ENCODE measurements around the gene NSUN2. TPM values are rescaled to one million over a fixed set of nuclear protein-coding genes. Genes with fewer than 3 reads are reported as not detected.

Gene NSUN2
- polyA plus RNA-seq, 1 experiment: 31.2 TPM

DNA sequence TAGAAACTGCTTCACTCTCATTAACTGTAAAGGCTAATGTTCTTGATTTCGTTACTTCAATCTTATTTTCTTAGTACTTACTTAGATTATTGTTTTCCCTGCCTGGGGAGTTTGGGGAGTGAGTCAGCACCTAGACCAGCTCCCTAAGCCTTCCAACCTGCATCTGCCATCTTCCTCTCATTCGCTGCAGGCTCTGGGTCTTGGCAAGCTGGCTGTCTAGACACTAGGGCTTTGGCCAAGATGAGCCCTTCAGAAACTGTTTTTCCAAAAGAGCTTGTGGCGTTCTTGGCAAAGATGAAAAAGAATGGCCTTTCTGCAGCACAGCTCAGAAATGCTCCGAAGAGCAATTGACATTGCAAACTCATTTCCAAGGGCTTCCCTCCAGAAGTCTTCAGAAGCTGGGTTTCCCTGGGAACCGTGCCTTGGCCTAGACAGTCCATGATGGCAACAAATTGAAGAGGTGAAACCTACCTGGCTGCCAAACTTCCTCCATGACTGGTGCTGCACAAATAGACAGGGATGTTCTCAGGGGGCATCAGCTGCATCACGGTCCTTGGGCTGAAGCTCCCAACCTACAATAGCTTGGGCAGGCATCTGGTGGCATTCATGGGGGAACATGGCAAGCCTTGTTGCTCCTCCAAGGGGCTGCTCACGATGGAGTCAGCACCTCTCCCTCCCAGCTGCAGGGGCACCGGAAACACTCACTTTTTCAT is 76.6 kb downstream of the NSUN2 start:
- H3K27me3 ChIP-seq (ENCODE audit: control insufficient read depth, insufficient read depth, low read length): no peaks in the 10 kb centered on the region

DNA sequence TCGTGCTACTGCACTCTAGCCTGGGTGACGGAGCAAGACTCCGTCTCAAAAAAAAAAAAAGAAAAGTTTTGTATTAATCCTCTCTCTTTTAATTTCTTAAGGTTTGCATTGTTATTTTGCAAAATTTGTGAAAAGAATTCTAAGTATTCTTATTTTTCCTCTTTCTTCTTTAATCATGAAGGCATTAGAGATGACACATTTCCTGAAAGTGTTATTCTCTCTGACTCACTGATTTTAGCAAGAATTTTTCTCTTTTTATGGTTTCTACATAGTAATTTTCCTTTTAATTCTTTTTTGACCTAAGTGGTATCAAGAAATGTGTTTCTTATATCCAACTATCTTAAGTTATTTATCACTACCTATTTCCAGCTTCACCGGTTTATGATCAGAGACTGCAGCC is 78.0 kb downstream of the NSUN2 start:
- POLR2A ChIA-PET: no interaction called here
- TF ChIP-seq, protein P1, sequence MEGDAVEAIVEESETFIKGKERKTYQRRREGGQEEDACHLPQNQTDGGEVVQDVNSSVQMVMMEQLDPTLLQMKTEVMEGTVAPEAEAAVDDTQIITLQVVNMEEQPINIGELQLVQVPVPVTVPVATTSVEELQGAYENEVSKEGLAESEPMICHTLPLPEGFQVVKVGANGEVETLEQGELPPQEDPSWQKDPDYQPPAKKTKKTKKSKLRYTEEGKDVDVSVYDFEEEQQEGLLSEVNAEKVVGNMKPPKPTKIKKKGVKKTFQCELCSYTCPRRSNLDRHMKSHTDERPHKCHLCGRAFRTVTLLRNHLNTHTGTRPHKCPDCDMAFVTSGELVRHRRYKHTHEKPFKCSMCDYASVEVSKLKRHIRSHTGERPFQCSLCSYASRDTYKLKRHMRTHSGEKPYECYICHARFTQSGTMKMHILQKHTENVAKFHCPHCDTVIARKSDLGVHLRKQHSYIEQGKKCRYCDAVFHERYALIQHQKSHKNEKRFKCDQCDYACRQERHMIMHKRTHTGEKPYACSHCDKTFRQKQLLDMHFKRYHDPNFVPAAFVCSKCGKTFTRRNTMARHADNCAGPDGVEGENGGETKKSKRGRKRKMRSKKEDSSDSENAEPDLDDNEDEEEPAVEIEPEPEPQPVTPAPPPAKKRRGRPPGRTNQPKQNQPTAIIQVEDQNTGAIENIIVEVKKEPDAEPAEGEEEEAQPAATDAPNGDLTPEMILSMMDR (IDR thresholded peaks at IDR 0.05; ENCODE audit: insufficient read depth, low read depth, low read length): no peak
- Histone ChIP-seq H3K36me3 (ENCODE audit: control insufficient read depth, insufficient read depth, low read length) (no peaks in the 10 kb centered on the region), H3K4me3 (ENCODE audit: low read depth, low read length) (no peak overlapping the region), H3K27me3 (ENCODE audit: control insufficient read depth, insufficient read depth, low read length) (no peaks in the 10 kb centered on the region)
- CTCF ChIA-PET: no interaction called here
- no peak for DNase-seq (ENCODE audit: low read depth)

More for the DNA sequence above, 76.6 kb downstream of the NSUN2 start:
- TF ChIP-seq, protein P1 (IDR thresholded peaks at IDR 0.05; ENCODE audit: insufficient read depth, low read depth, low read length): no peak
- no peaks in the 10 kb centered on the region for H3K36me3 ChIP-seq (ENCODE audit: control insufficient read depth, insufficient read depth, low read length)
- ChIA-PET CTCF (no interaction called here), POLR2A (no interaction called here)
- H3K4me3 ChIP-seq (ENCODE audit: low read depth, low read length): no peak overlapping the region
- no peak for DNase-seq (ENCODE audit: low read depth)

DNA sequence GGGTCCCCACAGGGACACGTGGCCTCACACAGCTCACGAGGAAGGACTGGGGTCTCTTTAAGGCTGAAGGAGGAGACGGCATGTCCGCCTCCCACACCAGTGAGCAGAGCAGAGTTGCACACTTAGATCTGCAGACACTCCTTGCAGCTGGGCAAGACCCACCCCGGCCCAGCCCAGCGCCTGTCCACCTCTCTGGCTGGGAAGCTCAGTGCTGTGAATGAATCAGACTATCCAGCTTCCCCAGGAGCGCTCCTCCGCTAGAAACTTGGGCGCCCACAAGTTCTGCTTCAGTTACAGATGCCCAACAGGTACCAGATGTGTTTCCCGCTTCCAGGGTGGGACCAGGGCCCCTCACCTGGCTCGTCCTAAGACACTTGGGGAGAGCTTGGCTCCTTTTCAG is 78.9 kb downstream of the NSUN2 start:
- H3K36me3 ChIP-seq (ENCODE audit: control insufficient read depth, insufficient read depth, low read length): no peaks in the 10 kb centered on the region
- DNase-seq (ENCODE audit: low read depth): no peak
- ChIA-PET POLR2A (no interaction called here), CTCF (no interaction called here)
- H3K4me3 ChIP-seq (ENCODE audit: low read depth, low read length): no peak overlapping the region
- TF ChIP-seq, protein P1 (IDR thresholded peaks at IDR 0.05; ENCODE audit: insufficient read depth, low read depth, low read length): no peak
- no peaks in the 10 kb centered on the region for H3K27me3 ChIP-seq (ENCODE audit: control insufficient read depth, insufficient read depth, low read length)

DNA sequence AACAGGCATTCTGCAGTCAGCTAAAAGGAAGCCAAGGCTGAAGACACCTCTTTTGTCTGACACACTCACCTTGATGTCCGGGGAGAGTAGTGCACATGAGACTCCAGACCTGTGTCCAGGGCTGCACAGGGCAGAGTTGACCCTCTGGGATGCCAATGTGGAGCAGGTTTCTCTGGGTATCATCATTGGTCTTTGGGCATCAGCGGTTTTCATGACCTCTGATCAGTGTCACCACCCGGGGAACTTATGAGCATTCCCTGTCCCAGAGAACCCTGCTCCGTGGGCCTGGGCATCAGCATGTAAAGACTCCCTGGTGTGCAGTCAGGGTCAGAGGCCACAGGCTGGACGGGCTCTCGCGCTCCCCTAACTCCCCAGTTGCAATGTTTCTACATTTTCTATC is 80.2 kb downstream of the NSUN2 start:
- Histone ChIP-seq H3K36me3 (ENCODE audit: control insufficient read depth, insufficient read depth, low read length) (no peaks in the 10 kb centered on the region), H3K27me3 (ENCODE audit: control insufficient read depth, insufficient read depth, low read length) (no peaks in the 10 kb centered on the region), H3K4me3 (ENCODE audit: low read depth, low read length) (no peak overlapping the region)
- DNase-seq (ENCODE audit: low read depth): no peak
- TF ChIP-seq, protein P1 (IDR thresholded peaks at IDR 0.05; ENCODE audit: insufficient read depth, low read depth, low read length): no peak
- CTCF ChIA-PET: interaction anchor here (0.6 kb wide), 1 partner anchor 67 kb away, joined by 3 read pairs; no protein-coding TSS in a partner anchor
- POLR2A ChIA-PET: no interaction called here

DNA sequence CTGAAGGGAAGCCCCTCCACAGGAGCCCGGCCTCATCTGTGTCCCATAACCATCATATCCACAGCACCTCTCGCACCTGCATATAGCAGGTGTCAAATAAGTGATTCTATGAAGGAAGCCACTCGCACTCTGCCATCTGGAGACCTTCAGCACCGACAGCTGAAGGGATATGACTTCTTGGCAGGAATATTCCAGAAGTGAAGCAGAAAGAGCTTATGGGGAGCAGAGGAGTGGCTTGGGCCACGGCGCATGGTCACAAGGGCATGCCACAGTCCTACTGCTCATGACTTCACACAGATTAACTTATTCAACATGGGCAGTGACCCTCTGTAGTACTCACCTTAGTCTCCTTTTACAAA is 80.9 kb downstream of the NSUN2 start:
- H3K36me3 ChIP-seq (ENCODE audit: control insufficient read depth, insufficient read depth, low read length): no peaks in the 10 kb centered on the region
- no peak overlapping the region for H3K4me3 ChIP-seq (ENCODE audit: low read depth, low read length)
- POLR2A ChIA-PET: no interaction called here
- TF ChIP-seq, protein P1 (IDR thresholded peaks at IDR 0.05; ENCODE audit: insufficient read depth, low read depth, low read length): no peak
- DNase-seq (ENCODE audit: low read depth): no peak
- no peaks in the 10 kb centered on the region for H3K27me3 ChIP-seq (ENCODE audit: control insufficient read depth, insufficient read depth, low read length)
- CTCF ChIA-PET: no interaction called here

Data from BJ (cell line).